ENCODE measurements around the gene RSBN1.

DNA sequence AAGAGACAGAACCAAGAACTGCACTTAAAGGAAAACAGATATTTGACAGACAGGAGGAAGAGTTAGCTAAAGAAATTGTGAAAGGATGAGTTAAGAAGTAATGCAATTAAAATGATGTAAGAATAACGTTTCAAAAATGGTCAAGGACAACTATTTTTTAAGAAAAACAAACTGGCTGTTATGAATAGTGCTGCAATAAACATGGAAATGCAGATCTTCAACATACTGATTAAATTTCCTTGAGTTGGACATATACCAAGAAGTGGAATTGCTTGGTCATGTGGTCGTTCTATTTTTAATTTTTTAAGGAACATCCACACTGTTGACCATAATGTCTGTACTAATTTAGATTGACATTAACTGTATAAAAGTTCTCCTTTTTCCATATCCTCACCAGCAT lies 29.9 kb downstream of the RSBN1 start:
- TF ChIP-seq, protein P1, sequence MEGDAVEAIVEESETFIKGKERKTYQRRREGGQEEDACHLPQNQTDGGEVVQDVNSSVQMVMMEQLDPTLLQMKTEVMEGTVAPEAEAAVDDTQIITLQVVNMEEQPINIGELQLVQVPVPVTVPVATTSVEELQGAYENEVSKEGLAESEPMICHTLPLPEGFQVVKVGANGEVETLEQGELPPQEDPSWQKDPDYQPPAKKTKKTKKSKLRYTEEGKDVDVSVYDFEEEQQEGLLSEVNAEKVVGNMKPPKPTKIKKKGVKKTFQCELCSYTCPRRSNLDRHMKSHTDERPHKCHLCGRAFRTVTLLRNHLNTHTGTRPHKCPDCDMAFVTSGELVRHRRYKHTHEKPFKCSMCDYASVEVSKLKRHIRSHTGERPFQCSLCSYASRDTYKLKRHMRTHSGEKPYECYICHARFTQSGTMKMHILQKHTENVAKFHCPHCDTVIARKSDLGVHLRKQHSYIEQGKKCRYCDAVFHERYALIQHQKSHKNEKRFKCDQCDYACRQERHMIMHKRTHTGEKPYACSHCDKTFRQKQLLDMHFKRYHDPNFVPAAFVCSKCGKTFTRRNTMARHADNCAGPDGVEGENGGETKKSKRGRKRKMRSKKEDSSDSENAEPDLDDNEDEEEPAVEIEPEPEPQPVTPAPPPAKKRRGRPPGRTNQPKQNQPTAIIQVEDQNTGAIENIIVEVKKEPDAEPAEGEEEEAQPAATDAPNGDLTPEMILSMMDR (IDR thresholded peaks at IDR 0.05; ENCODE audit: low read length), result no peak
- no peak for TF ChIP-seq EZH2 (IDR thresholded peaks at IDR 0.05; ENCODE audit: borderline replicate concordance, low read length)
